B cell (primary cell): ENCODE results near the gene CRYGB. TPM values are rescaled to one million over a fixed set of nuclear protein-coding genes. Genes with fewer than 3 reads are reported as not detected.

Source experiments
- ATAC-seq: fragments of 200-7000 bp; cut with Tn5 transposase; one replicate; pipeline ENCODE4 v1.10.0; 2021; ENCODE audit warnings: low read depth, mild to moderate bottlenecking, moderate number of reproducible peaks, moderate library complexity
- CTCF ChIA-PET: fragments of 350-600 bp; sonication (Branson Sonifier 250); formaldehyde crosslinking; loops from one replicate; lab custom pipeline; 2021; ENCODE audit warnings: antibody characterized with exemption, inconsistent platforms; lab: Charles Lee
- POLR2A ChIA-PET: fragments of 350-600 bp; sonication (Branson Sonifier 250); formaldehyde crosslinking; loops from one replicate; lab custom pipeline; 2021; ENCODE audit warnings: antibody characterized with exemption; lab: Charles Lee
- DNase-seq: peaks from one replicate; pipeline ENCODE4 v3.0.0; 2013
- H2AFZ ChIP-seq: 2 replicates; pipeline ENCODE4 v1.6.1; 2012; ENCODE audit warnings: mild to moderate bottlenecking, low read depth, low read length; ENCODE audit not compliant: insufficient read depth, poor library complexity, severe bottlenecking
- H3K27ac ChIP-seq, 2 donors: 1 replicate in 1 of 2; 2 replicates in 1 of 2; pipeline ENCODE4 v1.5.1; 2012 to 2013; ENCODE audit warnings: low read length in 2 of 2, mild to moderate bottlenecking in 2 of 2, moderate library complexity in 1 of 2
- H3K27me3 ChIP-seq, 4 experiments: fragments of 200-600 bp in 1 of 4; sonication (generic) in 1 of 4; replicated peaks in 1 of 4; 1 replicate in 2 of 4; 2 replicates in 2 of 4; pipeline versions ENCODE4 v1.6.1 to v1.7.0; 2013 to 2016; ENCODE audit warnings: low read length in 3 of 4, mild to moderate bottlenecking in 2 of 4, mixed read lengths in 1 of 4, moderate library complexity in 1 of 4; ENCODE audit not compliant: insufficient read depth in 4 of 4, control insufficient read depth in 3 of 4; ENCODE audit errors: control extremely low read depth in 1 of 4
- H3K36me3 ChIP-seq, 2 experiments: replicated peaks in 1 of 2; 1 replicate in 1 of 2; 2 replicates in 1 of 2; pipeline versions ENCODE4 v1.6.1 to v1.7.1; 2013; ENCODE audit warnings: low read length in 1 of 2; ENCODE audit not compliant: insufficient read depth in 2 of 2, control insufficient read depth in 1 of 2; ENCODE audit errors: control extremely low read depth in 1 of 2, extremely low read depth in 1 of 2
- H3K4me1 ChIP-seq, 2 donors: fragments of 200-600 bp in 1 of 2; sonication (generic) in 1 of 2; 1 replicate in 1 of 2; 2 replicates in 1 of 2; pipeline versions ENCODE4 v1.5.1 to v1.6.1; 2013 to 2017; ENCODE audit warnings: low read length in 2 of 2; ENCODE audit not compliant: control insufficient read depth in 2 of 2, insufficient read depth in 2 of 2
- H3K4me2 ChIP-seq: replicated peaks from 2 replicates; pipeline ENCODE3; 2012; ENCODE audit warnings: mild to moderate bottlenecking, low read depth, low read length; ENCODE audit not compliant: poor library complexity, severe bottlenecking
- H3K4me3 ChIP-seq, 5 experiments: fragments of 200-600 bp in 1 of 5; sonication (generic) in 1 of 5; 1 replicate in 3 of 5; 2 replicates in 2 of 5; pipeline versions ENCODE4 v1.5.1 to v1.7.0; 2011 to 2016; ENCODE audit warnings: low read length in 4 of 5, mild to moderate bottlenecking in 4 of 5, low read depth in 2 of 5, control low read depth in 1 of 5, moderate library complexity in 1 of 5; ENCODE audit not compliant: insufficient read depth in 1 of 5; ENCODE audit errors: control extremely low read depth in 1 of 5, extremely low read depth in 1 of 5
- H3K79me2 ChIP-seq: fragments of 200-600 bp; sonication (generic); one replicate; pipeline ENCODE4 v1.6.0; 2016; ENCODE audit warnings: low read length; ENCODE audit not compliant: control insufficient read depth, insufficient read depth
- H3K9ac ChIP-seq: fragments of 200-600 bp; sonication (generic); 2 replicates; pipeline ENCODE4 v1.6.1; 2017; ENCODE audit warnings: mild to moderate bottlenecking, low read length, moderate library complexity
- H3K9me3 ChIP-seq, 3 donors: one replicate each; pipeline versions ENCODE4 v1.6.1 to v1.7.1; 2013; ENCODE audit warnings: low read length in 2 of 3; ENCODE audit not compliant: control insufficient read depth in 2 of 3, insufficient read depth in 1 of 3; ENCODE audit errors: control extremely low read depth in 1 of 3
- H4K20me1 ChIP-seq: 2 replicates; pipeline ENCODE4 v1.6.0; 2012; ENCODE audit warnings: mild to moderate bottlenecking, low read length; ENCODE audit not compliant: insufficient read depth, control insufficient read depth, poor library complexity, severe bottlenecking
- H3K27ac Mint-ChIP-seq: one replicate; pipeline ENCODE4 v1.8.0; 2021; ENCODE audit warnings: mixed read lengths
- H3K27me3 Mint-ChIP-seq: one replicate; pipeline ENCODE4 v1.8.0; 2021; ENCODE audit warnings: mixed read lengths
- H3K4me1 Mint-ChIP-seq: one replicate; pipeline ENCODE4 v1.8.0; 2021; ENCODE audit warnings: mixed read lengths
- H3K4me3 Mint-ChIP-seq: one replicate; pipeline ENCODE4 v1.8.0; 2021; ENCODE audit warnings: mixed read lengths
- H3K9me3 Mint-ChIP-seq: one replicate; pipeline ENCODE4 v1.8.0; 2022; ENCODE audit warnings: mixed read lengths; ENCODE audit not compliant: insufficient read depth
- EZH2 ChIP-seq: IDR thresholded peaks from 2 replicates; pipeline ENCODE4 v1.6.1; 2012; ENCODE audit warnings: borderline replicate concordance, low read depth, mild to moderate bottlenecking, moderate library complexity, low read length; ENCODE audit not compliant: insufficient read depth, poor library complexity, severe bottlenecking
- WGBS: methylation state at CpG from one replicate; pipeline ENCODE4 v1.1.5; 2013; ENCODE audit warnings: missing lambda C conversion rate; ENCODE audit not compliant: insufficient coverage; 5-methylcytosine and 5-hydroxymethylcytosine counted together
- intact Hi-C: fragments of 100-400 bp; cut with micrococcal nuclease; formaldehyde crosslinking; loops from one replicate; pipeline ENCODE4 v1.10.0; 2022
- polyA plus RNA-seq: library from polyadenylated mRNA; depleted of rRNA; stranded (reverse); fragments of >200 nt; gene quantifications from 2 replicates; pipeline ENCODE4 v1.2.3, GENCODE V29; 2012
- total RNA-seq, 2 donors: library from RNA; stranded (reverse); fragments of 120-200 nt in 1 of 2; gene quantifications; 1 replicate in 1 of 2; 2 replicates in 1 of 2; pipeline versions ENCODE4 v1.2.3 to v1.2.4, GENCODE V29; 2013 to 2022
- TF ChIP-seq, protein P1 (sequence below): fragments of 200-600 bp; IDR thresholded peaks from one replicate; pipeline ENCODE4 v1.8.0; 2022; ENCODE audit warnings: antibody characterized with exemption, mild to moderate bottlenecking

The CRYGB gene
- total and polyA plus RNA-seq, 2 donors (not counting 1 experiment from before 2014, with no cell fraction given) = not detected

DNA sequence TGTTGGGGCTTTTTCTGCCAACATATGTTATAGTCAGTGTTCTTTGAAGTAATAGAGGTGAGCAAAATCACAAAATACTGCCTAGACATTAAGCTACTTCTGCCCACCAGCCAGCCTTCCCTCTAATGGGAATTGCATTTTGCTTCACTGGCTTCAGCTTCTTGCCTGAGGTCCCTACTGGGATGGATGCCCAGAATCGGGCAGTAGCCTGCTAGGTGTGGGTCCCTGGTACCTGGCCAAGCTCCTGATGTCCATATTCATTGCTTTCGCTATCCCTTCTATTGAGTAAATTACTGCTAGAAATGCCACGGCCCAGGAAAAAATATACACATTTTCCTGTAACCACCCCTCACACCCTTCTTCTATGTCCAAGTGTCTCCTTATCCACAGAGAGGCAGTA lies 48.6 kb downstream of the CRYGB start:
- H3K4me3 Mint-ChIP-seq = no peak overlapping the region
- Histone ChIP-seq H3K4me1 (no peaks in the 10 kb centered on the region), H3K4me3 (no peak overlapping the region), H4K20me1 (no peaks in the 10 kb centered on the region), H3K27ac (no peak overlapping the region), H3K27me3 (peaks cover 0 to 3% (median 1%) of the 10 kb centered on the region in 4 experiments), H3K36me3 (no peaks in the 10 kb centered on the region), H3K9me3 (no peaks in the 10 kb centered on the region), H3K4me2 (no peak overlapping the region), H2AFZ (no peak overlapping the region), H3K9ac (no peak overlapping the region), H3K79me2 (no peaks in the 10 kb centered on the region)
- ChIA-PET POLR2A (no interaction called here), CTCF (no interaction called here)
- ATAC-seq = no peak
- DNase-seq = no peak
- no peaks in the 10 kb centered on the region for H3K9me3 Mint-ChIP-seq
- TF ChIP-seq EZH2 = no peak
- TF ChIP-seq, protein P1, sequence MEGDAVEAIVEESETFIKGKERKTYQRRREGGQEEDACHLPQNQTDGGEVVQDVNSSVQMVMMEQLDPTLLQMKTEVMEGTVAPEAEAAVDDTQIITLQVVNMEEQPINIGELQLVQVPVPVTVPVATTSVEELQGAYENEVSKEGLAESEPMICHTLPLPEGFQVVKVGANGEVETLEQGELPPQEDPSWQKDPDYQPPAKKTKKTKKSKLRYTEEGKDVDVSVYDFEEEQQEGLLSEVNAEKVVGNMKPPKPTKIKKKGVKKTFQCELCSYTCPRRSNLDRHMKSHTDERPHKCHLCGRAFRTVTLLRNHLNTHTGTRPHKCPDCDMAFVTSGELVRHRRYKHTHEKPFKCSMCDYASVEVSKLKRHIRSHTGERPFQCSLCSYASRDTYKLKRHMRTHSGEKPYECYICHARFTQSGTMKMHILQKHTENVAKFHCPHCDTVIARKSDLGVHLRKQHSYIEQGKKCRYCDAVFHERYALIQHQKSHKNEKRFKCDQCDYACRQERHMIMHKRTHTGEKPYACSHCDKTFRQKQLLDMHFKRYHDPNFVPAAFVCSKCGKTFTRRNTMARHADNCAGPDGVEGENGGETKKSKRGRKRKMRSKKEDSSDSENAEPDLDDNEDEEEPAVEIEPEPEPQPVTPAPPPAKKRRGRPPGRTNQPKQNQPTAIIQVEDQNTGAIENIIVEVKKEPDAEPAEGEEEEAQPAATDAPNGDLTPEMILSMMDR = no peak
- peaks cover 23% of the 10 kb centered on the region for H3K27me3 Mint-ChIP-seq
- H3K27ac Mint-ChIP-seq = no peak overlapping the region
- 100% methylated on average over 2 of the region's 3 CpGs for WGBS
- H3K4me1 Mint-ChIP-seq = no peaks in the 10 kb centered on the region
- intact Hi-C loops = no loop called here

DNA sequence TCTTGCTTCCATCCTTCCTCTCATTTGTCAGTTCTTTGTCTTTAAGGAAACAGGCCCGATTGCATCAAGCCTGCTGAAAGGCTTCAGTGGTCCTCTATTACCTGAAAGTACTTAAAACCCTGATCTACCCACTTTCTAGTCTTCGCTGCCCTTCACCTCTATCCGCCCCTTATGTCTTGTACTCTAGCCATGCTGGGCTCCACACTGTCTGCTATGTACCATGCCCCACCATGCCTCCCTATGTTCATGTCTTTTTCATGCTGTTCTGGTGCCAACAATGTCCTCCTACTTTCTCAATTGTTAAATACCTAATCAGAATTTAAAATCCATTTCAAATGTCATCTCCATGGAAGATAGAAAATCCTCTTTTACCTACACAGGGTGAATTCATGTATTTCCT lies 49.9 kb downstream of the CRYGB start:
- H3K4me1 Mint-ChIP-seq = no peaks in the 10 kb centered on the region
- no peaks in the 10 kb centered on the region for H3K4me1 ChIP-seq
- POLR2A ChIA-PET = no interaction called here
- 72% methylated on average over 3 of the region's 3 CpGs for WGBS
- H3K9ac ChIP-seq = no peak overlapping the region
- intact Hi-C loops = no loop called here
- no peak overlapping the region for H3K27ac ChIP-seq
- H3K79me2 ChIP-seq = no peaks in the 10 kb centered on the region
- peaks cover 0 to 3% (median 1%) of the 10 kb centered on the region in 4 experiments for H3K27me3 ChIP-seq
- CTCF ChIA-PET = no interaction called here
- no peak for ATAC-seq
- H3K9me3 Mint-ChIP-seq = no peaks in the 10 kb centered on the region
- peaks cover 19% of the 10 kb centered on the region for H3K27me3 Mint-ChIP-seq
- no peaks in the 10 kb centered on the region for H3K36me3 ChIP-seq
- H3K9me3 ChIP-seq = no peaks in the 10 kb centered on the region
- H2AFZ ChIP-seq = no peak overlapping the region
- no peak overlapping the region for H3K27ac Mint-ChIP-seq
- DNase-seq = no peak
- no peak for TF ChIP-seq EZH2
- TF ChIP-seq, protein P1 = no peak
- no peaks in the 10 kb centered on the region for H4K20me1 ChIP-seq
- H3K4me3 ChIP-seq = no peak overlapping the region
- H3K4me2 ChIP-seq = no peak overlapping the region
- no peak overlapping the region for H3K4me3 Mint-ChIP-seq
